Measurements from ENCODE around the gene PLCB2.

GRCh38 chr15:40309344-40309862 lies 1.7 kb upstream of the PLCB2 start:
- TF ChIP-seq CTCF (conservative IDR thresholded peaks at IDR 0.05; ENCODE audit: low read length) (no peak), EZH2phosphoT487 (IDR thresholded peaks at IDR 0.05; ENCODE audit: borderline replicate concordance) (no peak)

Measured in Loucy (cell line).